ENCODE results near the gene MYBPC2.

- TF ChIP-seq CTCF (IDR thresholded peaks at IDR 0.05): no peak
- peak; percentile 35 to 51 for TF ChIP-seq POLR2A (IDR thresholded peaks at IDR 0.05)
These were observed 43.7 kb downstream of the MYBPC2 start, which contains the start of the genes EMC10 and GARIN5A for GRCh38 chr19:50476224-50476906.

Measured in gastroesophageal sphincter (tissue), 3 donors.